Stimulated activated CD8-positive, alpha-beta memory T cell treated with anti-CD3 and anti-CD28 coated beads, Interleukin-7, amount 100 ng/mL, for 4 hours (primary cell): Measurements from ENCODE around the gene NPC2.
"Not testable (repeated sequence)": the region's sequence is repeated elsewhere in the genome, so short reads cannot be mapped to it uniquely, and the experiment has no call there.

Experiments
- DNase-seq, 2 donors: peaks; one replicate each; pipeline ENCODE4 v3.0.0-alpha.2; 2020; ENCODE audit warnings: low read depth in 2 of 2

NPC2 gene

DNA sequence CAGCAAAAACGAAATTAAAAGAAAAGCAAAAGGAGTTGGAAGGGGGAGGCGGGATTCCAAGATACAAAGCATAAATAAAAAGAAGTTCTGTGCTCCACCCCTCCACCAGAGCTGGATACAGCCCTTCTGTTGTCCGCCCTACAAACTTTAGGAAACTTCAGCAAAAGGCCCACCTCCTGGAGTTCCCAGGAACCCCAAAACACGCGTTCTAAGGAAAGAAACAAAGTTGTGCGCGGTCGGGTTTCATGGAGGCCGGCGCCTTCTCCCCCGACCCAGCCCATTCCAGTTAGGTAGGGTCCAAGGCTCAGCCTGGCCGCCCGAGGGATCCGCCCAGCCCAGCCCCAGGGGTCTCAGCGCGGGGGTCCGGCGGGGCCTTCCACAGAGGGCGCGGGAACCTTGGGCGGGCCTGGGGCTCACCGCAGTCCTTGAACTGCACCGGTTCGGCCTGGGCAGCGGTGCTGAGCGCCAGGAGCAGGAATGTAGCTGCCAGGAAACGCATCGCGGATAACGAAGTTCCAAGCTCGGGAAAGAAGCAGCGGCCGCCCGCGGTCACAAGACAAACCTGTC lies at the start of gene NPC2:
TSS of gene NPC2 (minus strand) at position 530 of the 567 bp plus-strand sequence. CDS start at position 499, 31 bp downstream.
- no peak for DNase-seq

GRCh38 chr14:74542056-74542685 lies 49.1 kb upstream of the NPC2 start:
- DNase-seq = no peak

- no peak for DNase-seq
These were observed 48.1 kb upstream of the NPC2 start for GRCh38 chr14:74541225-74541624.

- no peak for DNase-seq
These were observed 46.4 kb upstream of the NPC2 start for GRCh38 chr14:74539503-74539902.

- no peak for DNase-seq
These were observed 45.6 kb upstream of the NPC2 start for GRCh38 chr14:74538411-74539391.

DNA sequence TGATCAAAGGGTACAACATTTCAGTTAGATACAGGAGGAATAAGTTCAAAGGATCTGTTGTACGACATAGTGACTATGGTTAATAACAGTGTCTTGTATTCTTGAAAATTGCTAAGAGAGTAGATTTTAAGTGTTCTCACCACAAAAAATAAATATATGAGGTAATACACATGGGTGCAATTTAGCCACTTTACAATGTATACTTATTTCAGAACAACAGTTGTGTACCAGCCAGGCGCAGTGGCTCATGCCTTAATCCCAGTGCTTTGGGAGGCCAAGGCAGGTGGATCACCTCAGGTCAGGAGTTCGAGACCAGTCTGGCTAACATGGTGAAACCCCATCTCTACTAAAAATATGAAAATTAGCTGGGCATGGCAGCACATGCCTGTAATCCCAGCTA lies 43.2 kb upstream of the NPC2 start:
- DNase-seq = not testable (repeated sequence)

GRCh38 chr14:74535756-74536325 lies 42.7 kb upstream of the NPC2 start:
- DNase-seq = no peak

DNA sequence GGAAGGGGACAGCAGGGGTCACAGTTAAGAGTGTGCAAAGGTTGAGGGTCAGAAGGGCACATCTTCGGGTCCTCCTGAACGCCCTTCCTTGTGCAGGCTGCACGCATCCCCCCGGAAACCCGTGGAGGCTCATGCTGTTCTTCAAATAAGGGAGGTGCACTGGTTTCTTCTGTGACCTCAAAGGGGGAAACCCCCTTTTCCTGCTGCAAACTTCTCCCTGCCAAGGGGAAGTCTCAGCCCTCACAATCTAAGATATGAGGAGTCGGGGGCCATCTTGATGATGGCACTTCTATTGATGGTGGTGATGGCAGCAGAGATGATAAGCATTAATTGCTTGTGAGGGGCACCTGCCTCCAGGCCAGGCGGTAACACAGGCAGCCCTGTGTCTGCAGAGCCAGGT lies 40.5 kb upstream of the NPC2 start:
- no peak for DNase-seq

DNA sequence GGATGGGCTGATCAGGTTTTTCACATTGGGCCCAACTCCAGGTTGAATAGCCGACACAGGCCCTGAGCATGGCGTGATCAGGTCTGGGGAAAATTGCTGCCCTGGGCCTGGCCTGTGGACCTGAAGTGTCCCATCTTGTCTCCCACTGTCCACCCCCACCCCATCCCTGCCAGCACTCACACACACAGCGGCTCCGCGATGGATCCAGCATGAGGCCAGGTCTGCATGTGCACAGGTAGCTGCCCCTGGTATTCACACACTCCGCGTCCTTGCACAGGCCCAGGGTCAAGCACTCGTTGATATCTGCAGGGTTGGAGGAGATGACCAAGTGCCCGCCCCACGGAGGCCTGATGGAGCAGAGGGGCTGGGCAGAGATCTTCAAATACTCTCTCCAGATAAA lies 39.1 kb upstream of the NPC2 start:
- no peak for DNase-seq

- no peak for DNase-seq
These were observed 38.4 kb upstream of the NPC2 start for GRCh38 chr14:74531467-74531866.

GRCh38 chr14:74531006-74531405 lies 37.9 kb upstream of the NPC2 start:
- no peak for DNase-seq

DNA sequence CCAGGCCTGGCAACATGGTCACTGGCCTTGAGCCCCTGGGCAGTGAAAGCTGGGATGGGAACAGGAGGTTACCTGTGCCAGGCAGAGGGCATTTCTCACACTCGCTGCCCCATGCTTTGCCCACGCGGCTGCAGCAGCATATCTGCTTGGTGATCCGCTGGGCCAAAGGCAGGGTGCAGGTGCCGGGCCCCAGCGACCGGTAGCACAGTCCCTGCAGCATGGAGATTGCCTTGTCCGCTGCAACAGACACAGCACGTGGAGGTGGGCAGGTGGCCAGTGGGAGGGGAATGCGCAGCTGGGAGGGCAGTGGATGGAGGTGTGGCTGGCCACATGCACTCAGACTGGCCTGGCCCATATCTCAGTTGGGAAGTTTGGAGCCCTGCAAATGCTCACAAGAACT lies 35.8 kb upstream of the NPC2 start:
- DNase-seq = no peak

DNA sequence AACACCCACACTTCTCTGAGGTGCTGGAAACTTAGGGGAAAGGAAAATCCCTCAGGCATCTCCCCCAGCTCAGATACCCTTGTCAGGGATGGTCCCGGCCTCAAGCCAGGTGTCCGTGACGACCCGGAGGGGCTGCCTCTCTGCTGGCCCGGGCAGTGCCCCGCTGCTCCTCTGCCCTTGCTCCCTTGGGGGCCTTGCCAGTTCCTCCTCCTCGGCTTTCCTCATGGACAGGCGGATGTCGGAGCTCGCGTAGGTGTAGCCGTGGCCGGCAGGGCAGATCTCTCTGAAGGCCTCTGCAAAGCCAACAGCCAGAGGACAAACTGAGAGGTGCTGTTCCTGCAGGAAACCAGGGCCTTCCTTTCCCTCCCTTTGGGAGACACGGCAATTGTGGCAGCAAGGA lies 35.3 kb upstream of the NPC2 start:
- no peak for DNase-seq

- DNase-seq = no peak
These were observed 34.7 kb upstream of the NPC2 start for GRCh38 chr14:74527736-74528280.

DNA sequence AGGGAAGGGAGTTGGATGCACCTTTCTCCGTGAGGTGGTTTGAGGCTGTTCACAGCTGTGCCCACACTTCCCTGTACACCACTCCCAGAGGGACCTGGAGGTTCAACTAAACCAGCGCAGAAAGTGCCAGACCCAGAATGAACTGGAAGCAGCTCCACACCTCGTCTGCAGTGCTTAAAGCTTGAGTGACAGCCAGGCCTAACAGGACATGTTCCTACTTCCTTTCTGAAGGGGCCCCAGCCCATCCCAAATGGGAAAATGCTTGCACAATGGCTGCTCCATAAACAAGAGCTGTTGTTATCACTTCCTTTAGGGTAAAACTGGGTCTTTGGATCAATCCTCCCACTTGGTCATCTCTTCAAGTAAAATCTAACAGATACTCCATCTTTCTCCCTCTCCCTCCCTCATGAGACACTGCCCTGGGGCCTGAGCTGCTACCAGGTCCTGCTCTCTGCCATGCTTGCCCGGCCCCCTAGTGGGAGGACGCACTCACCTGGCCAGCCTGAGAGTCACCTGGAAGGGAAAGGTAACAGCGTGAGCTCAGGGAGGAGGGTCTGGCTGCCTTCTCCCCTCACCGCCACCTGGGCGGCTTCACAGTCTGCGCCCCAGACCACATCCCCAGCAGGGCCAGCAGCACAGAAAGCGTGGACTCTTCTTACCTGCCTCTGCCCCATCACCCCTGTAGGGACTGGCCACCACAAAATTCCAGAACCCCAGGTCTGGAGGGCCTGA lies 33.9 kb upstream of the NPC2 start:
- DNase-seq = no peak

DNA sequence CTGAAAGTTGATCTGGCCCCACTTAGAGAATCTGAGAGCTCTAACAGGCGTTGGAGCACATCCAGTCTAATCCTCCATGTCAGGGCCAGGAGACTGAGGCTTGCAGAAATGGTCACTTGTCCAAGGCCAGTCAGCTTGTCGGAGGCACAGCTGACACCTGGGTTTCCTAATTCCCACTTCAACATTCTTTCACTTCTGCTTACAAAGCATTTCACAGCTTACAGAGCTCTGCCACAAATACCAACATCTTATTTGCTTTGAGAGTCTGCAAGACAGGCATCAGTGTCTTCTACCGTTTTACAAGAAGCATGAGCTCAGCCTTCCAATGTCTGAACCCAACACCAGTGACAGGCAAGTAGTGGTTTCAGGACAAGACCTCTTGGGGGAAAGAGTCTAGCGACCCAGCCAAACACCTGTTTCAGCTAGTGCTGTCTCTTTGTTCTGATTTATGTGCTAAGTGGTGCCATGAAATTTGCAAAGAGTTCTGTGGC lies 32.3 kb upstream of the NPC2 start:
- no peak for DNase-seq

DNA sequence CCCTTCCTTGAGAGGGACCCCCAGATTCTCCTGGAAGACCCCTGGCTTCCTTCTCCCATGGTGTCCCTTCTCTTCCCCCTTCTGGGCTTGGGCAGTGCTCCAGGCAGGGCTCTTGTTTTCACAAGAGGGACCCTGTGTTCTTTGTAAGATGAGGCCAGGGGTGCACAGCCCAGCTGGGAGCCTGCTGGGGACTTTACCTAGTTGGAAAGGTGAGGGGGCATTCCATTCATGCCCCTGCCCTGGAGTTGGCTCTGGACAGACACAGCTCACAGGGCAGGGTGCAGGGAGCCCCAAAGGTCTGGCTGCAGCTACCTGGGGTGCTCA lies 31.7 kb upstream of the NPC2 start:
- DNase-seq = no peak

GRCh38 chr14:74524076-74524811 lies 31.1 kb upstream of the NPC2 start:
- DNase-seq = no peak

- no peak for DNase-seq
These were observed 29.6 kb upstream of the NPC2 start for GRCh38 chr14:74522740-74523139.

- DNase-seq = no peak
These were observed 28.7 kb upstream of the NPC2 start for GRCh38 chr14:74521756-74522155.
